ENCODE data around the gene DHRS2. TPM values are rescaled to one million over a fixed set of nuclear protein-coding genes. Genes with fewer than 3 reads are reported as not detected.

The DHRS2 gene
- total and polyA plus RNA-seq, 2 of the 13 experiments (the other 11 are each of a cell fraction or from before 2014, with no cell fraction given), result 1,621 to 3,021 TPM

- TF ChIP-seq, protein P1, sequence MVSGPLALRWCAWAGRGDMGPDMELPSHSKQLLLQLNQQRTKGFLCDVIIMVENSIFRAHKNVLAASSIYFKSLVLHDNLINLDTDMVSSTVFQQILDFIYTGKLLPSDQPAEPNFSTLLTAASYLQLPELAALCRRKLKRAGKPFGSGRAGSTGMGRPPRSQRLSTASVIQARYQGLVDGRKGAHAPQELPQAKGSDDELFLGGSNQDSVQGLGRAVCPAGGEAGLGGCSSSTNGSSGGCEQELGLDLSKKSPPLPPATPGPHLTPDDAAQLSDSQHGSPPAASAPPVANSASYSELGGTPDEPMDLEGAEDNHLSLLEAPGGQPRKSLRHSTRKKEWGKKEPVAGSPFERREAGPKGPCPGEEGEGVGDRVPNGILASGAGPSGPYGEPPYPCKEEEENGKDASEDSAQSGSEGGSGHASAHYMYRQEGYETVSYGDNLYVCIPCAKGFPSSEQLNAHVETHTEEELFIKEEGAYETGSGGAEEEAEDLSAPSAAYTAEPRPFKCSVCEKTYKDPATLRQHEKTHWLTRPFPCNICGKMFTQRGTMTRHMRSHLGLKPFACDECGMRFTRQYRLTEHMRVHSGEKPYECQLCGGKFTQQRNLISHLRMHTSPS (CRISPR knock-in tag; IDR thresholded peaks at IDR 0.05; ENCODE audit: low read depth), result 0 out of 2 replicates have a peak, but pooled peaks have one; percentile 14
- TF ChIP-seq FOXO4 (CRISPR knock-in tag; conservative IDR thresholded peaks at IDR 0.05), result no peak
These were observed 14.0 kb upstream of the DHRS2 start (continued) for GRCh38 chr14:23621932-23622730.

GRCh38 chr14:23622990-23623389 is 13.2 kb upstream of the DHRS2 start:
- in situ Hi-C loops (cut with HindIII; ENCODE audit: extremely low pct_ligation_motif_present, low pct_unique_long_range_greater_than_20kb), result no loop called here
- Histone ChIP-seq H3K27ac (ENCODE audit: extremely low read length, insufficient read depth, low read length) (no peak overlapping the region), H3K4me2 (ENCODE audit: low read depth, low read length) (no peak overlapping the region), H3K4me1 (ENCODE audit: insufficient read depth, low read length) (peaks cover 33% of the 10 kb centered on the region), H2AFZ (ENCODE audit: low read length) (no peak overlapping the region), H3K27me3 (ENCODE audit: control insufficient read depth in 1 of 2, insufficient read depth in 2 of 2, low read length in 2 of 2) (no peaks in the 10 kb centered on the region), H3K9me3 (ENCODE audit: low read length) (peaks cover 33% of the 10 kb centered on the region), H3K79me2 (ENCODE audit: insufficient read depth, low read length) (no peaks in the 10 kb centered on the region), H3K9ac (ENCODE audit: insufficient read depth, low read depth, low read length) (no peak overlapping the region), H3K36me3 (replicated peaks in 1 of 2; ENCODE audit: control insufficient read depth in 1 of 2, insufficient read depth in 2 of 2, low read length in 2 of 2) (no peaks in the 10 kb centered on the region), H4K20me1 (ENCODE audit: insufficient read depth, low read length) (no peaks in the 10 kb centered on the region), H3K4me3 (replicated peaks in 1 of 3; ENCODE audit: insufficient read depth in 1 of 3, low read depth in 2 of 3, low read length in 3 of 3) (no peak overlapping the region)
- DNase-seq (ENCODE audit: low spot score) (no peak), FAIRE-seq (no peak), ATAC-seq (no peak)
- ChIA-PET CTCF (ENCODE audit: low intra/inter-chr PET ratio, low total read pairs) (interaction anchor here (3.4 to 4.0 kb wide), 2 partner anchors 10 to 34 kb away, joined by 14 to 15 read pairs; no protein-coding TSS in a partner anchor), POLR2A (interaction anchor here (1.8 to 5.4 kb wide), 4 partner anchors 9 to 15 kb away, joined by 6 to 70 read pairs (median 50); partner anchors contain the start of gene DHRS2)
- intact Hi-C loops (cut with micrococcal nuclease; ENCODE audit: unreplicated experiment), result no loop called here
- WGBS (ENCODE audit: low lambda C conversion rate), result 74% methylated on average over 4 of the region's 4 CpGs
- no TSS peak for BruUV-seq (replicated peaks)
- TF ChIP-seq KIAA2018 (CRISPR knock-in tag; IDR thresholded peaks at IDR 0.05; ENCODE audit: borderline replicate concordance) (0 out of 2 replicates have a peak, but pooled peaks have one; percentile 14), HNRNPL (IDR thresholded peaks at IDR 0.05; ENCODE audit: low read depth, low read length) (no peak), NFE2 (CRISPR knock-in tag; IDR thresholded peaks at IDR 0.05) (no peak)
- TF ChIP-seq, protein P2, sequence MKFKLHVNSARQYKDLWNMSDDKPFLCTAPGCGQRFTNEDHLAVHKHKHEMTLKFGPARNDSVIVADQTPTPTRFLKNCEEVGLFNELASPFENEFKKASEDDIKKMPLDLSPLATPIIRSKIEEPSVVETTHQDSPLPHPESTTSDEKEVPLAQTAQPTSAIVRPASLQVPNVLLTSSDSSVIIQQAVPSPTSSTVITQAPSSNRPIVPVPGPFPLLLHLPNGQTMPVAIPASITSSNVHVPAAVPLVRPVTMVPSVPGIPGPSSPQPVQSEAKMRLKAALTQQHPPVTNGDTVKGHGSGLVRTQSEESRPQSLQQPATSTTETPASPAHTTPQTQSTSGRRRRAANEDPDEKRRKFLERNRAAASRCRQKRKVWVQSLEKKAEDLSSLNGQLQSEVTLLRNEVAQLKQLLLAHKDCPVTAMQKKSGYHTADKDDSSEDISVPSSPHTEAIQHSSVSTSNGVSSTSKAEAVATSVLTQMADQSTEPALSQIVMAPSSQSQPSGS (CRISPR knock-in tag; IDR thresholded peaks at IDR 0.05), result no peak

All from HepG2 (cell line).